Tibial nerve (tissue), 4 donors: ENCODE data around the gene TAX1BP1. TPM values are rescaled to one million over a fixed set of nuclear protein-coding genes. Genes with fewer than 3 reads are reported as not detected.
"Not testable (repeated sequence)": the region's sequence is repeated elsewhere in the genome, so short reads cannot be mapped to it uniquely, and the experiment has no call there.

Experiments
- DNase-seq, 2 donors: peaks; one replicate each; pipeline ENCODE4 v3.0.0-alpha.2; 2019; ENCODE audit warnings: low spot score in 2 of 2
- H3K27ac ChIP-seq, 4 donors: fragments of 200-600 bp; sonication (generic) in 3 of 4; one replicate each; pipeline ENCODE4 v1.5.1; 2017 to 2019; ENCODE audit warnings: mild to moderate bottlenecking in 1 of 4
- H3K27me3 ChIP-seq, 2 donors: fragments of 200-600 bp; sonication (generic) in 1 of 2; one replicate each; pipeline versions ENCODE4 v1.5.1 to v1.6.0; 2017 to 2019
- H3K36me3 ChIP-seq, 3 donors: fragments of 200-600 bp; sonication (generic); one replicate each; pipeline ENCODE4 v1.5.1; 2018 to 2019
- H3K4me1 ChIP-seq, 4 donors: fragments of 200-600 bp; sonication (generic) in 3 of 4; one replicate each; pipeline ENCODE4 v1.5.1; 2017 to 2019
- H3K4me3 ChIP-seq, 4 donors: fragments of 200-600 bp; sonication (generic) in 3 of 4; one replicate each; pipeline ENCODE4 v1.5.1; 2017 to 2019; ENCODE audit warnings: mild to moderate bottlenecking in 1 of 4, moderate library complexity in 1 of 4
- H3K9me3 ChIP-seq, 4 donors: fragments of 200-600 bp; sonication (generic) in 3 of 4; one replicate each; pipeline ENCODE4 v1.5.1; 2017 to 2019
- CTCF ChIP-seq, 5 experiments: fragments of 200-600 bp in 3 of 5; fragments of 450-650 bp in 2 of 5; sonication (generic) in 3 of 5; IDR thresholded peaks; one replicate each; pipeline ENCODE4 v1.5.1; 2016 to 2019; ENCODE audit warnings: antibody characterized with exemption in 5 of 5, mild to moderate bottlenecking in 3 of 5, moderate library complexity in 2 of 5
- EP300 ChIP-seq, 2 donors: sonication (generic); formaldehyde crosslinking; IDR thresholded peaks; one replicate each; pipeline ENCODE4 v1.6.1; 2017; ENCODE audit warnings: antibody characterized with exemption in 2 of 2, mild to moderate bottlenecking in 1 of 2
- POLR2A ChIP-seq, 2 donors: fragments of 450-650 bp; IDR thresholded peaks; one replicate each; pipeline ENCODE4 v1.6.1; 2017; ENCODE audit warnings: antibody characterized with exemption in 2 of 2, mild to moderate bottlenecking in 2 of 2, moderate library complexity in 2 of 2
- WGBS, 2 donors: methylation state at CpG; one replicate each; pipeline ENCODE4 v1.1.5; 2018; 5-methylcytosine and 5-hydroxymethylcytosine counted together
- total RNA-seq, 4 donors: library from RNA; depleted of rRNA; stranded (reverse); fragments of >200 nt; gene quantifications; one replicate each; pipeline ENCODE4 v1.1.0, GENCODE V29; 2016

The TAX1BP1 gene
- total RNA-seq, 4 donors from 2014 or later = 52.8 to 89.6 (median 71.8) TPM

DNA sequence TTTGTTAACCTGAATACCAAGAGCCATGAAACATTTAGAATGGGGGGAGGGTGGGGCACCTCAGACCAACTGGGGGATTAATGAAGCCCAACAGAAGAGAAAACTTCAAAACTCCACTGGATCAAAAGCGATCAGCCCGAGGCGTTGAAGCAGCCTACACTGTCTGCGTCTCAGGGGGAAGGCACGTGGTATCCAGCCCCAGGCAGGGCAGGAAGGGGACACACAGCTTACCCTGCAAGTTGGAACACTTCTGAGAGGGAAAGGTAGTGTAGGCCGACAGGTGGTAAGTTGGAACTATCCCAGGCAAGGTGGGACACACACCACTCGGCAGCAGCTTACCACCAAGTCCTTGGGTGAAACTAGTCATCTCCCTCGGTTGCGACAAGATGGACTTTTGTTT lies 102.9 kb downstream of the TAX1BP1 start:
- no peaks in the 10 kb centered on the region for H3K27me3 ChIP-seq
- H3K27ac ChIP-seq = no peak overlapping the region
- peaks cover 0 to 18% (median 1%) of the 10 kb centered on the region in 4 donors for H3K4me1 ChIP-seq
- H3K9me3 ChIP-seq = no peaks in the 10 kb centered on the region
- TF ChIP-seq EP300 (IDR thresholded peaks at IDR 0.05) = no peak
- TF ChIP-seq CTCF (IDR thresholded peaks at IDR 0.05) = no peak
- no peak for TF ChIP-seq POLR2A (IDR thresholded peaks at IDR 0.05)
- no peak for DNase-seq
- H3K4me3 ChIP-seq = no peak overlapping the region
- peaks cover 0 to 27% (median 0%) of the 10 kb centered on the region in 3 donors for H3K36me3 ChIP-seq
- 45 to 60% methylated on average over 9 of the region's 9 CpGs for WGBS, 2 donors

DNA sequence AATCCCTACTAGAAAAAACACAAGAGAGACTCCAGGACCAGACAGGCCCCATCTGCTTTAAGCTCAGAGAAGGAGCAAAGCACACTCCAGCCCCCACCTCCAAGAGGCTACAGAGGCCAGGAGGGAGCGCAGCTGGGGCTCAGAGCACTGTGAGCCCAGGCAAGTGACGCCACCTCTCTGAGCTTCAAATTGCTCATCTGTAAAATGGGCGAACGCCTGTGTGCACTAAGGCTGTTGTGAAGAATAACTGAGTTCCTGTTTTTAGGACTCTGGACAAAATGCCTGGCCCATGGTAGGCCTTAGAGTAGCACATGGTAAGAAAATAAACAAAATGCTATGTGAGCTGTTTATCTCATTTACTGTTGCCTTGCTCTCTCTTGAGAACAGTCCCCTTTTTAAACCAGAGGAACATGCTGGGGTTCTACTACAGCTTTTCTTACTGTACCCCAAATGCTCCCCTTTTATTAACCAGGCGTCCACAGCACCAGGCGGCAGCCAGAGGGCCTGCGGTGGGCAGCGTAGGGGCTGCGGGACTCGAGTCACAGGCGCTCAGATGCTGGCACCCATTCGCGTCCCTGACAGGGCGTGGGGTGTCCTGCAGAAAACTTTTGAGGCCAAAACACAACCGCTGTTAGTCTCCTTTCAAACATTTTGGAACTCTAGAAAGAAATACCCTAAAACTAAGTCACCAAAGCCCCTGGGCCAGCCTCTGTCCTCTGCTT lies 103.8 kb downstream of the TAX1BP1 start:
- H3K9me3 ChIP-seq = no peaks in the 10 kb centered on the region
- H3K4me1 ChIP-seq = peaks cover 0 to 18% (median 1%) of the 10 kb centered on the region in 4 donors
- H3K27ac ChIP-seq = no peak overlapping the region
- TF ChIP-seq CTCF (IDR thresholded peaks at IDR 0.05) (no peak), POLR2A (IDR thresholded peaks at IDR 0.05) (no peak), EP300 (IDR thresholded peaks at IDR 0.05) (no peak)
- DNase-seq = no peak
- WGBS, 2 donors = 96 to 97% methylated on average over 15 of the region's 15 CpGs
- peaks cover 0 to 21% (median 0%) of the 10 kb centered on the region in 3 donors for H3K36me3 ChIP-seq
- no peak overlapping the region for H3K4me3 ChIP-seq
- no peaks in the 10 kb centered on the region for H3K27me3 ChIP-seq

DNA sequence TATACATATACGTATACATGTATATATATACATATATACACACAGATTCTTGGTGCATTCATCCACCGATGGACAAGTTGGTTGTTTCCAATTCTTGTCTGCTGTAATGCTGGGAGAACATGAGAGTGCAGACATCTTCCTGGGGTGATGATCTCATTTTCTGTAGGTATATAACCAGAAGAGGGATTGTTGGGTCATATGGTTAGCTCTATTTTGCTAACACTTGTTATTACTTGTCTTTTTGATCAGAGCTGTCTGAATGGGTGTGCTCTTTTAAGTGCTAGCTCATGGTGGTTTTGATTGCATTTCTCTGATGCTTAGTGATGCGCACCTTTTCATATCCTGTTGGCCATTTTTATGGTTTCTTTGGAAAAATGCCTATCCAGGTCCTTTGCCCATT lies 106.4 kb downstream of the TAX1BP1 start:
- H3K27me3 ChIP-seq = no peaks in the 10 kb centered on the region
- no peaks in the 10 kb centered on the region for H3K36me3 ChIP-seq
- TF ChIP-seq POLR2A (IDR thresholded peaks at IDR 0.05) = no peak
- no peak for TF ChIP-seq EP300 (IDR thresholded peaks at IDR 0.05)
- TF ChIP-seq CTCF (IDR thresholded peaks at IDR 0.05) = no peak
- DNase-seq = no peak
- WGBS, 2 donors = 95 to 96% methylated on average over 3 of the region's 3 CpGs
- no peaks in the 10 kb centered on the region for H3K9me3 ChIP-seq
- H3K4me3 ChIP-seq = no peak overlapping the region
- H3K27ac ChIP-seq = no peak overlapping the region
- H3K4me1 ChIP-seq = peaks cover 0 to 18% (median 1%) of the 10 kb centered on the region in 4 donors

DNA sequence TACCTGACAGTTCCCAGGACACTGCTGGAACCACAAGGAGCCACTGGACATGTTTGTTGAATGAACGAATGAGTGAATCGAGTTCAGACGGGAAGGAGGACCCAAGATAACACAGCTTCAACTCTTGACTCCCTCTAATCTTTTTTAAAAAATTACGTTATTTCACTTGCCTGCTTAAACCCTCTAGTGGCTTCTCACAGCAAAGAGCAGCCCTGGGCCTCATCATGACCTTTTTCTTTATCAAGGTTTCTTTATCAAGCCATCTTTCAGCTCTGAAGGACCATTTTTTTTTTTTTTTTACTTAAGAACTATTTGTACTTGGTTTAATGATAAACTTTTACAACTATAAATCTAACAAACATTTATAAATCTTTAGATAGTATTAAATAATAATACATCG lies 110.6 kb downstream of the TAX1BP1 start:
- H3K27ac ChIP-seq = no peak overlapping the region
- TF ChIP-seq EP300 (IDR thresholded peaks at IDR 0.05) = no peak
- TF ChIP-seq POLR2A (IDR thresholded peaks at IDR 0.05) = no peak
- TF ChIP-seq CTCF (IDR thresholded peaks at IDR 0.05) = no peak
- no peak overlapping the region for H3K4me3 ChIP-seq
- no peaks in the 10 kb centered on the region for H3K36me3 ChIP-seq
- DNase-seq = no peak
- H3K9me3 ChIP-seq = peaks cover 0 to 4% (median 0%) of the 10 kb centered on the region in 4 donors
- 96% methylated on average over 5 of the region's 5 CpGs for WGBS, 2 donors
- H3K4me1 ChIP-seq = no peaks in the 10 kb centered on the region
- no peaks in the 10 kb centered on the region for H3K27me3 ChIP-seq

GRCh38 chr7:27856703-27857485 lies 116.9 kb downstream of the TAX1BP1 start:
- H3K9me3 ChIP-seq, DNase-seq, H3K27me3 ChIP-seq, H3K4me3 ChIP-seq, H3K27ac ChIP-seq, H3K4me1 ChIP-seq: not testable (repeated sequence)
- H3K36me3 ChIP-seq = peaks cover 0 to 16% (median 0%) of the 10 kb centered on the region in 3 donors
- WGBS, 2 donors = 99 to 100% methylated on average over 3 to 15 of the region's 28 CpGs
